GM18517 (cell line): Measurements from ENCODE around the gene KCNK1.
"Not testable (repeated sequence)": the region's sequence is repeated elsewhere in the genome, so short reads cannot be mapped to it uniquely, and the experiment has no call there.

ENCODE experiments used
- ATAC-seq: cut with Tn5 transposase; IDR thresholded peaks from one replicate; pipeline ENCODE4 v1.9.1; 2021; ENCODE audit warnings: mild to moderate bottlenecking, moderate library complexity; ENCODE audit not compliant: unreplicated experiment

Gene KCNK1

GRCh38 chr1:233664804-233665574 lies 51.1 kb downstream of the KCNK1 start:
- no peak for ATAC-seq

GRCh38 chr1:233665575-233666270 lies 51.8 kb downstream of the KCNK1 start:
- no peak for ATAC-seq

DNA sequence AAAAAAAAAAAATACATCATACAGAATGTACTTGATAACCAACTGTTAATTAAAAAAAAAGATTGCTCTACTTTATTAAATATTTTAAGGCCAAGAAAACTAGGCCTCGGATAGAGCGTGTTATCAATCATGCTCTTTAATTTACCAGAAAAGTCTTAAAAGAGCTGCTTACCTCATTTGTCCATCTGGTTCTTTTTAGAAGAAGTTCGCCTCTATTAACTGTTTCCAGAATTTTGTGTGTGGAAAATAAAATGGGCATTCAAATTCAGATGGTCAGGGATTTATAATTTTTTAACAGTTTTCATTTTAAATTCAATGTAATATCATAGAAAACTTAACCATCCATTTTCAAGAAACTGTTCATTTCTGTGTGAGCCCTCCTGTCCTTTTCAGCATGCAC lies 53.8 kb downstream of the KCNK1 start:
- no peak for ATAC-seq

DNA sequence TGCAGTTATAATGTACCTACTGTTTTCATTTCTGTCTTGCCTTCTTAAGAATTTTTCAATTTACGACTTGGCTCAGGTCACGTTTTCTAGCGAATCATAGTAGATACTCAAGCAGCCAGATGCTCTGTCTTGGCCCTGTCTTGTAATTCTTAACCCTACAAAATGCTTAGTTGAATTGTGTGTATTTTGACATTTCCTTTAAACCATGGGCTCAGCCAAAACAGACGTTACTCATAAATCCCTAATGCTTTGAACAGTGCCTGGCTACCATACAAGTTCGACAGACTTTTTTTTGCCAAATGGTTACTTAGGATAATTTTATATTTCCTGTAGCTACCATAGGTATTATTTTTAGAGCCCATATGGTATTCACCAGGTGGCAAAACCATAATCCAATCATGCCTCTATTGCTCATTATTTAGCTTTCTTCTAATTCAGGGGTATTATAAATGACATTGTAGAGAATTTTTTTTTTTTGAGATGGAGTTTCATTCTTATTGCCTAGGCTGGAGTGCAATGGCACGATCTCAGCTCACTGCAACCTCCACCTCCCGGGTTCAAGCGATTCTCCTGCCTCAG lies 54.3 kb downstream of the KCNK1 start:
- ATAC-seq = no peak

DNA sequence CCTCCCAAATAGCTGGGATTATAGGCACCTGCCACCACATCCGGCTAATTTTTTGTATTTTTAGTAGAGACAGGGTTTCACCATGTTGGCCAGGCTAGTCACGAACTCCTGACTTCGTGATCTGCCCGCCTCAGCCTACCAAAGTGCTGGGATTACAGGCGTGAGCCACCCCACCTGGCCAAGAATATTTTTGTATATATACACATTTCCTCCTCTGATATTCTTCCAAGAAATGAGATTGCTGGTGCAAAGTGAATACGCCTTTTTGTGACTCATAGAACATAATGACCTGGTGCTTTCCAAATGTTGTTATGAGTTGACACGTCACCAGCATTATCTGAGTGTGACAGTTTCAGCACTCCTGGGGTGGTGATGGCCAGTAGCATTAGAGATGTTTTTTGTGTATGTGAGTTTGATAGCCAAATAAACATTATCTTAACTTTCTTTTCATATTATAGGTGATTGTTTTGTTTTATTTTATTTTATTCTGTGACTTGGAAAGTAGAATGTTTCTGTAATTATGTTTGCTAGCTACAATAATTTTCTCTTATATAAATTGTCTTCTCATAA lies 54.9 kb downstream of the KCNK1 start:
- ATAC-seq = peak; percentile 56

- not testable (repeated sequence) for ATAC-seq
Observed at GRCh38 chr1:233670363-233670762, 56.5 kb downstream of the KCNK1 start.

GRCh38 chr1:233671286-233671685 lies 57.4 kb downstream of the KCNK1 start:
- ATAC-seq = no peak

DNA sequence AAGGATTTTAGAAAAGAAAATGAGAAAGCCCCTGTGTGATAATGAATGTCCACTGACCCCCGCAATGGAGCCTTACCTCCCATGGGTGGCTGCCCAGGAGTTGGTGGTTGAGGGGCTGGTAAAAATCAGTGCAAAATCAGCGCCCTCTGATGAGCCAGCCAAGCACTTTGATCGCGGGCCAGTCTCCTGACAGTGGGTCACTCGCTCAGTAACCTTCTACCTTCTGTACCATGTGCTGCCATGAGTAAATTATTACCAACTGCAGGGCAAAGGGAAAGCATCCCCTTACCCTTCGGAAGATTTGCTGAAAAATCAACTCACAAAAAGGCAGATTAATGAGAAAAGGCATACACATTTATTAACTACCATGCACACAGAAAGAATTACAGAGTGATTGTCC lies 58.8 kb downstream of the KCNK1 start:
- ATAC-seq = no peak

DNA sequence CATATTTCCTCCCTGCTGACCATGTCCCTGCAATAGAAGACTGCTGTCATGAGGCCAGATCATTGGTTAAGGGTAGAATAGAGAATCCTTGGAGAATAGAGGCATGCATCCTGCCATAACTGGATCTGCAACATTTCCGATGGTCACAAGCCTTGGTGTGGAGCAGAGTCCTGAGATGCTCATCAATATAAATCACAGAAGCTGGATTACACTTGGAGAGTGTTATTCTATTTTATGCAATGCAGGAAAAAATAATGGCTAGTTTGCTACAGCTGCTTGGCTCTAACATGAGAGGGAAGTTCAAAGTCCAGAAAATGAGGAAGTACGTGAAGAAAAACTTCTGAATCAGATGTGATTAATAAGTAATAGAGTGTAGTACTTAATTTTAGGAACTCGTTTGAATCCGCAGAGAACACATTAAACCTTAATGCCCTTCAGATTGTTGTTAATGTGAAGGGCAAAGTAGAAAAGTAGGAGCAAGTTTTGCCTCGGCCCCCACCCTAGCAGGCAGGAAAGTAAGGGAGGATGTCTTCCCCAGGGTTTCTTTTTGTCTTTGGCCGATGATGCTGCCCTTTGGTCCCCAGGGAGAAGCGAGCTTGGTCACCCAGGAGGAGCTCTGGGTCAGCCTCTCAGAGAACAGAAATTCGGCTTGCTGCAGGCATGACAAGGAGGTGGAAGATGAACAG lies 59.5 kb downstream of the KCNK1 start:
- ATAC-seq = peak; percentile 50

DNA sequence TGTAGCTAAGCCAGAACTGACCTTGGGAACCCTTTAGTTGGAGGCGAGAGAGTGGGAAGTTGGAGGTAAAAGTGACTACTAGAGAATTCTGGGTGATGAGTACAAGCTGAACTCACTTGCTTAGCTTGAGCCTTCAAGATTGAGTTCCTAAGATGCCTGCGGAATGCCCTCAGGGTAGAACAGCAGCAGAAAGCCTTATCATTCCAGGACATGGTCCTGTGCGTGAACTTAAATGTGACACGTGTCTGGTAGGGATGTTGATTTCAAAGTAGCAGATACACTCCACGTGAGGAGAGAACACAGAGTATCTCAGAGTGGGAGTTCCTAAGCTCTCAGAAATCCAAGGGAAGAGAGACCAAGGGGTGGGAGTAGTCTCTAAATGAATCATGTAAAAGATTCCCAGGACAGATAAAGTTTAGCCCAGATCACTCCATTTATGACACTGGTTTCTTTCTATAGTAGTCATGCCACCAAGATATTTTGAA lies 60.1 kb downstream of the KCNK1 start:
- no peak for ATAC-seq

GRCh38 chr1:233675446-233675845 lies 61.5 kb downstream of the KCNK1 start:
- ATAC-seq = no peak

DNA sequence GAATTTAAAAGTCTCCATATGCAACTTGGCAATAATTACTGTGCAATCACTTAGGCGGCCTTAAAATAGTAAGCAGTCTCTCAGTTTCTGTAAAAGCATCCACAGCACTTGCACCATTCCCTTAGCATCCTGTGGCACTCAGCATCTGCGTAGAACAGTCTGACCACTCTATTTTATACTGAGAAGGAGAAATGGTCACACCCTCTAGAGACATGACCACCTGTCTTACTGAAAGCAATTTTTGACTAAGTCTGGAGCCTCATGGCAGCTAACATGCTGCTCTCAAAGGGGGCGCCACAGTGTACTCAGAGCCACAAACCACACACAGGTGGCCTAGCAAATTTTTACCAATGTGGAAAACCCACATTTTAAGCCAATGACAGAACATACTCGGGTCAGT lies 62.0 kb downstream of the KCNK1 start:
- ATAC-seq = peak; percentile 82

GRCh38 chr1:233677690-233678354 lies 63.9 kb downstream of the KCNK1 start:
- ATAC-seq = no peak

DNA sequence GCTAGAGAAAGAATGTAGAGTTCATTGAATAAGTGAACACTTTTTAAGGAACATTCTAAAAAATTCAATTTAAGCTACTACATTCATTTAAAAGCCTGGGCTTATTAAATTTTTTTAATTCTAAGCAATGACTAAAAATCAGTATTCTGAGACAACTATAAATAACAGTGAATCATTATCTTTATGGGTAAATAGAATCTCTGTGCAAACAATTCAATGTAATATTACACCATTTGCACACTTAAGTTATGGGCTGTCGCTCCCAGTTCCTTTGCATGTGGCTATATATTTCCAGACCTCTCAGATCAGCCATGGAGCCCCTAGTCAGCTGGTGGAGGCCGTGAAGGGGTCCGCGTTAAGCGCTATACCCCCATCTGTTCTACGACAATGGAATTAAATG lies 65.1 kb downstream of the KCNK1 start:
- ATAC-seq = no peak

DNA sequence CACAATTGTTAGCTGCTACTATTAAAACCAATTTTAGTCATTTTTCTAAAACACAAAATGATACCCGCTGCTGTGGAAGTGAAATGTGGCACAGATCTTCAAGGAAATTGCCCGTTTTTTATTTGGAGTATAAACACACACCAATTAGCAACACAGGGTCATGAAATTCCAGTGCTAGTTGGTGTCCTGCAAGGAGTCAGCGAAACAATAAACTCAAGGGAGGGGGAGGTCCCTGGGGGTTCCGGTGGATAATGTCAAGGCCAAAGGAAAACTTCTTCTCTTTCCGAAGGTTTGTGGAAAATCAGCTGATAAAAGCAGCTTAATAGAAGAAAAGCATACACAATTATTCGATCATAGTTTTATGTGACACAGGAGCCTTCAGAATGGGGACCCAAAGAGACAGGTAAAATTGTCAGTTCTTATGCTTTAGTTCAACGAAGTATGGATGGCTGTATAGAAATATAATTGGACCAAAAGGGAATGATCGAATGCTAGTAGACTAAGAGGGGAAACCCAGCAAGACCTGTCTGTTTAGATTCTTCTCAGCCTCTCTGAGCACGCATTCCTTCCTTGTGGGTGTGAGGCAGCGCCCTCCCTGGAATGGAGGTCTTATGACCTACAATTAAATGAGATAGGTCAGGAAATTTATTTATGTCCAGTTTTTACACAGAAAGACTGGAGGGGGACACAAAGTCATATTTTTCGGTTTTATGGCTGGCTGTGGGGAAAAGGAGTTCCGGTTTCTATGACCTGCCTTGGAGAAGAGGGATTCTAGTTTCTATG lies 65.9 kb downstream of the KCNK1 start:
- ATAC-seq = no peak

GRCh38 chr1:233681285-233681684 lies 67.4 kb downstream of the KCNK1 start:
- ATAC-seq = no peak

GRCh38 chr1:233686653-233687052 lies 72.7 kb downstream of the KCNK1 start:
- ATAC-seq = not testable (repeated sequence)

GRCh38 chr1:233689017-233689747 lies 75.3 kb downstream of the KCNK1 start:
- no peak for ATAC-seq

GRCh38 chr1:233689748-233690254 lies 75.9 kb downstream of the KCNK1 start:
- ATAC-seq = no peak
